Kidney (tissue), 14 donors: ENCODE measurements around the gene PPCDC. TPM values are rescaled to one million over a fixed set of nuclear protein-coding genes. Genes with fewer than 3 reads are reported as not detected.
A peak's percentile ranks its signal among the peaks of the same experiment; 100 is the strongest.
"Not testable (repeated sequence)": the region's sequence is repeated elsewhere in the genome, so short reads cannot be mapped to it uniquely, and the experiment has no call there.

Experiments used
- DNase-seq, 5 donors: peaks; one replicate each; pipeline ENCODE4 v3.0.0-alpha.2; 2013 to 2020
- FAIRE-seq: peaks from 2 replicates; lab custom pipeline; 2012; peaks lifted over from hg19 to GRCh38; lab: Jason Lieb, UNC
- H3K27ac ChIP-seq, 2 donors: one replicate each; pipeline ENCODE4 v1.7.0; 2013; ENCODE audit warnings: low read depth in 2 of 2, low read length in 2 of 2, inconsistent platforms in 1 of 2
- H3K27me3 ChIP-seq: one replicate; pipeline ENCODE4 v1.7.1; 2013; ENCODE audit warnings: low read length, inconsistent platforms; ENCODE audit not compliant: control insufficient read depth, insufficient read depth
- H3K36me3 ChIP-seq, 3 donors: one replicate each; pipeline versions ENCODE4 v1.7.0 to v1.7.1; 2013; ENCODE audit warnings: low read length in 3 of 3, control low read depth in 1 of 3, inconsistent platforms in 1 of 3; ENCODE audit not compliant: insufficient read depth in 3 of 3, control insufficient read depth in 2 of 3
- H3K4me1 ChIP-seq, 3 donors: one replicate each; pipeline versions ENCODE4 v1.7.0 to v1.7.1; 2013; ENCODE audit warnings: low read length in 3 of 3, inconsistent platforms in 1 of 3, low read depth in 1 of 3; ENCODE audit not compliant: control insufficient read depth in 2 of 3, insufficient read depth in 2 of 3
- H3K4me3 ChIP-seq, 3 donors: one replicate each; pipeline versions ENCODE4 v1.7.0 to v1.8.1; 2013; ENCODE audit warnings: low read length in 3 of 3, control low read depth in 1 of 3, inconsistent platforms in 1 of 3
- H3K9ac ChIP-seq, 3 donors: one replicate each; pipeline versions ENCODE4 v1.7.0 to v1.7.1; 2013; ENCODE audit warnings: low read length in 3 of 3, control low read depth in 1 of 3, inconsistent platforms in 1 of 3
- H3K9me3 ChIP-seq, 3 donors: one replicate each; pipeline versions ENCODE4 v1.7.0 to v1.7.1; 2013; ENCODE audit warnings: low read length in 3 of 3, control low read depth in 1 of 3, inconsistent platforms in 1 of 3; ENCODE audit not compliant: control insufficient read depth in 2 of 3, insufficient read depth in 1 of 3
- CTCF ChIP-seq: IDR thresholded peaks from 3 replicates; pipeline ENCODE4 v1.5.1; 2012; ENCODE audit warnings: mild to moderate bottlenecking, moderate library complexity, borderline replicate concordance; ENCODE audit not compliant: insufficient read depth; ENCODE audit errors: extremely low read depth
- intact Hi-C: fragments of 100-400 bp; cut with DNase I; formaldehyde crosslinking; loops from one replicate; pipeline ENCODE4 v1.11.1; 2022
- polyA plus RNA-seq: library from polyadenylated mRNA; stranded (reverse); fragments of 350-450 nt; fragmentation: Illumina TruSeq; extraction: RNeasy Lipid Tissue Mini Kit (QIAGEN cat#74804); gene quantifications from one replicate; pipeline ENCODE4 v1.2.3, GENCODE V29; 2014; ENCODE audit warnings: low read depth, low replicate concordance; ENCODE audit not compliant: insufficient read depth
- total RNA-seq: library from RNA; stranded (reverse); fragmentation: NEBNext Ultra II Directional; extraction: Animal tissue kit (Norgen Biotek cat#: 25700); gene quantifications from one replicate; pipeline ENCODE4 v1.2.1, GENCODE V29; 2021
- donor health status: control.
- donor health status: control.
- donor health status: control.
- donor health status: control.
- donor health status: control.
- donor health status: DM: yes; HTN: yes; CAD: no.
- donor health status: Normal renal cell carcinoma (clear cell type).

PPCDC gene
- total and polyA plus RNA-seq, 2 donors from 2014 or later, result 16.3 to 25.3 TPM

GRCh38 chr15:75073197-75073596, 49.8 kb downstream of the PPCDC start:
- no peaks in the 10 kb centered on the region for H3K36me3 ChIP-seq
- FAIRE-seq (no peak), DNase-seq (peak in 1 of 5 donors; percentile 43)
- no peak overlapping the region for H3K27ac ChIP-seq
- peaks cover 0 to 2% (median 0%) of the 10 kb centered on the region in 3 donors for H3K9me3 ChIP-seq
- no peaks in the 10 kb centered on the region for H3K27me3 ChIP-seq
- intact Hi-C loops, result no loop called here
- H3K9ac ChIP-seq, result no peak overlapping the region
- H3K4me1 ChIP-seq, result no peaks in the 10 kb centered on the region
- no peak for TF ChIP-seq CTCF
- no peak overlapping the region for H3K4me3 ChIP-seq

GRCh38 chr15:75076277-75076676, 52.9 kb downstream of the PPCDC start:
- no peak for FAIRE-seq
- Histone ChIP-seq H3K36me3 (no peaks in the 10 kb centered on the region), H3K9me3 (peaks cover 0 to 2% (median 0%) of the 10 kb centered on the region in 3 donors), H3K27ac (no peak overlapping the region), H3K4me1 (no peaks in the 10 kb centered on the region), H3K4me3 (no peak overlapping the region), H3K27me3 (no peaks in the 10 kb centered on the region), H3K9ac (no peak overlapping the region)
- TF ChIP-seq CTCF, result no peak
- intact Hi-C loops, result no loop called here
- peak in 1 of 5 donors; percentile 32 for DNase-seq

GRCh38 chr15:75077551-75077961, 54.2 kb downstream of the PPCDC start:
- H3K36me3 ChIP-seq, H3K27ac ChIP-seq, H3K9me3 ChIP-seq, H3K9ac ChIP-seq, H3K4me3 ChIP-seq, intact Hi-C loops, H3K4me1 ChIP-seq, FAIRE-seq, H3K27me3 ChIP-seq: not testable (repeated sequence)
- peak in 1 of 5 donors; percentile 37 for DNase-seq

- Histone ChIP-seq H3K4me1 (no peaks in the 10 kb centered on the region), H3K9ac (no peak overlapping the region), H3K36me3 (no peaks in the 10 kb centered on the region), H3K9me3 (no peaks in the 10 kb centered on the region), H3K27me3 (no peaks in the 10 kb centered on the region), H3K27ac (no peak overlapping the region), H3K4me3 (no peak overlapping the region)
- DNase-seq (peak in 1 of 5 donors; percentile 46), FAIRE-seq (no peak)
- no peak for TF ChIP-seq CTCF
- intact Hi-C loops, result no loop called here
These were observed 57.8 kb downstream of the PPCDC start for GRCh38 chr15:75081150-75081549.
